ENCODE measurements around the gene ACAP1. TPM values are rescaled to one million over a fixed set of nuclear protein-coding genes. Genes with fewer than 3 reads are reported as not detected.
A peak's percentile ranks its signal among the peaks of the same experiment; 100 is the strongest.

Gene ACAP1
- total and polyA plus RNA-seq, 9 of the 15 experiments (the other 6 are each of a cell fraction or from before 2014, with no cell fraction given), result 0.15 to 8.5 (median 2.4) TPM

DNA sequence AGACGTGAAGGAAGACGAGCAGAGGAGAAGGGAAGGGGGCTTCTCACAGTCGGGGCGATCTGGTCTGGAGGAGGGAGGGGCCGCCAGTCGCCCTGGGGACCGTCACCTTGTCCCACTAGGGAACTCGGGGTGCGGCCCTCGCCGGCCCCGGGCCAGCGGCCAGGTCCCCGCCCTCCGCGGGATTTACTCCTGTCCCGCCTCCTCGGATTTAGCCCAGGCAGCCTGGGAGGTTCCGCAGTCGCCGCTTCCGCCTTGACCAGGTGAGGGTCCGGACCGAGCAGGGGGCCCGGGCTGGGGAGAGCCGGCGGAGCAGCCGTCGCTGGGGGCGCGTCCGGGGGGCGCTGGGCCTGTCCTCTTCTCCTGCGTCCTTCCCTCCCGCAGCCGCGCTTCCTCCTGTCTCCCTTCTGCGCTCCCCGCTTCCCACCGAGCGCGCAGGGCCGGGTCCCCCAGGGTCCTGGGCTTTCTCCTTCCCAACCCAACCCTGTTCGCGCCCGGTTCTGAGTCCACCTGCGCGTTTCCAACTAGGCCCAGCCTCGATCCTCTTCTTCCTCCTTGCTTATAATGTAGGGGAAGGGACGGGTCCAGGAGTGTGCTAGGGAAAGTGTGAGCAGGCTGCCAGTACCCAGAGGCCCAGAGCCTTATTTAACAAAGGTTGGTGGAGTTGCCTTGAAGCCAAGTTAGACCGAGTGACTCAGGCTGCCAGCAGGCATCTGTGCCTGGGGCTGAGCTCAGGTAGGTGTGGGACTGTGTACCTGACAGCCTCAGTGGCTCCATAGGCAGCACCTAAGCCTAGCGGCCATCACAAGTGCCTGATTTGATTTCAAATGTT is 44.7 kb downstream of the ACAP1 start, which contains the start of gene TNK1:
Gene TNK1, plus strand, starts transcription at position 235 of the 829 bp plus-strand sequence. CDS start 1,838 bp downstream, outside the sequence.
- peak; percentile 91 for ATAC-seq
- intact Hi-C loops (cut with micrococcal nuclease) (no loop called here), in situ Hi-C loops (cut with MboI) (no loop called here)
- TF ChIP-seq SPI1 (IDR thresholded peaks at IDR 0.05; ENCODE audit: borderline replicate concordance, low read depth, low read length) (0 out of 2 replicates have a peak, but pooled peaks have one; percentile 0), RBFOX2 (IDR thresholded peaks at IDR 0.05; ENCODE audit: low read depth, low read length) (peak; percentile 74), POLR2A (conservative IDR thresholded peaks at IDR 0.05) (peak; percentile 49; the same call in 1 of the 2 replicates), ESRRB (CRISPR knock-in tag; IDR thresholded peaks at IDR 0.05; ENCODE audit: borderline replicate concordance) (no peak), POLR2G (IDR thresholded peaks at IDR 0.05; ENCODE audit: low read depth, low read length) (peak; percentile 84), TBP (optimal IDR thresholded peaks at IDR 0.05; ENCODE audit: low read depth, low read length) (peak; percentile 54), RCOR1 (IDR thresholded peaks at IDR 0.05; ENCODE audit: borderline replicate concordance in 1 of 2, low read depth in 2 of 2, low read length in 2 of 2) (peak in 1 of 2 experiments; percentile 51; a peak in 1 of 4 replicates), NELFE (IDR thresholded peaks at IDR 0.05; ENCODE audit: insufficient read depth, insufficient read length) (no peak), PHF20 (IDR thresholded peaks at IDR 0.05; ENCODE audit: partially characterized antibody) (peak; percentile 46), ELF1 (tag; IDR thresholded peaks at IDR 0.05) (peak; percentile 42; the same call in 1 of the 2 replicates), CBX2 (IDR thresholded peaks at IDR 0.05; ENCODE audit: insufficient read depth, low read length, poor library complexity, severe bottlenecking) (no peak), GABPB1 (CRISPR knock-in tag; IDR thresholded peaks at IDR 0.05) (0 out of 2 replicates have a peak, but pooled peaks have one; percentile 20), L3MBTL2 (IDR thresholded peaks at IDR 0.05) (peak; percentile 41; the same call in 1 of the 2 replicates), SUPT5H (IDR thresholded peaks at IDR 0.05) (peak; percentile 36; the same call in 1 of the 2 replicates), TAF1 (IDR thresholded peaks at IDR 0.05; ENCODE audit: control insufficient read depth, extremely low read depth, insufficient read depth, low read length, severe bottlenecking) (peak; percentile 28), YBX1 (IDR thresholded peaks at IDR 0.05) (no peak)
- TF ChIP-seq, protein P1, sequence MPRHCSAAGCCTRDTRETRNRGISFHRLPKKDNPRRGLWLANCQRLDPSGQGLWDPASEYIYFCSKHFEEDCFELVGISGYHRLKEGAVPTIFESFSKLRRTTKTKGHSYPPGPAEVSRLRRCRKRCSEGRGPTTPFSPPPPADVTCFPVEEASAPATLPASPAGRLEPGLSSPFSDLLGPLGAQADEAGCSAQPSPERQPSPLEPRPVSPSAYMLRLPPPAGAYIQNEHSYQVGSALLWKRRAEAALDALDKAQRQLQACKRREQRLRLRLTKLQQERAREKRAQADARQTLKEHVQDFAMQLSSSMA (CRISPR knock-in tag; IDR thresholded peaks at IDR 0.05), result no peak
- TF ChIP-seq, protein P2, sequence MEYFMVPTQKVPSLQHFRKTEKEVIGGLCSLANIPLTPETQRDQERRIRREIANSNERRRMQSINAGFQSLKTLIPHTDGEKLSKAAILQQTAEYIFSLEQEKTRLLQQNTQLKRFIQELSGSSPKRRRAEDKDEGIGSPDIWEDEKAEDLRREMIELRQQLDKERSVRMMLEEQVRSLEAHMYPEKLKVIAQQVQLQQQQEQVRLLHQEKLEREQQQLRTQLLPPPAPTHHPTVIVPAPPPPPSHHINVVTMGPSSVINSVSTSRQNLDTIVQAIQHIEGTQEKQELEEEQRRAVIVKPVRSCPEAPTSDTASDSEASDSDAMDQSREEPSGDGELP (CRISPR knock-in tag; IDR thresholded peaks at IDR 0.05; ENCODE audit: borderline replicate concordance), result 0 out of 2 replicates have a peak, but pooled peaks have one; percentile 26
- TF ChIP-seq, protein P3, sequence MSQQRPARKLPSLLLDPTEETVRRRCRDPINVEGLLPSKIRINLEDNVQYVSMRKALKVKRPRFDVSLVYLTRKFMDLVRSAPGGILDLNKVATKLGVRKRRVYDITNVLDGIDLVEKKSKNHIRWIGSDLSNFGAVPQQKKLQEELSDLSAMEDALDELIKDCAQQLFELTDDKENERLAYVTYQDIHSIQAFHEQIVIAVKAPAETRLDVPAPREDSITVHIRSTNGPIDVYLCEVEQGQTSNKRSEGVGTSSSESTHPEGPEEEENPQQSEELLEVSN (IDR thresholded peaks at IDR 0.05; ENCODE audit: borderline replicate concordance in 1 of 2, extremely low read depth in 1 of 2, insufficient read depth in 1 of 2, insufficient read length in 1 of 2, low read depth in 1 of 2, low read length in 1 of 2, poor library complexity in 1 of 2, severe bottlenecking in 1 of 2), result no peak

More for the DNA sequence above, 44.7 kb downstream of the ACAP1 start, which contains the start of gene TNK1:
- Histone ChIP-seq H3K4me1 (replicated peaks in 1 of 2; ENCODE audit: control insufficient read depth in 2 of 2, insufficient read depth in 2 of 2, low read length in 2 of 2) (peaks cover 8 to 18% of the 10 kb centered on the region in 2 experiments; a peak in 4 of 5 replicates), H3K9ac (ENCODE audit: insufficient read depth in 1 of 2, low read depth in 2 of 2, low read length in 2 of 2) (peak within 1 kb of the TSS; percentile 60 to 90; a peak in 3 of 4 replicates), H3K36me3 (ENCODE audit: control insufficient read depth, insufficient read depth, low read length) (no peaks in the 10 kb centered on the region), H3K4me2 (ENCODE audit: insufficient read depth, low read length) (peak within 1 kb of the TSS; percentile 68), H3K27me3 (ENCODE audit: control insufficient read depth in 2 of 2, insufficient read depth in 2 of 2, low read length in 2 of 2) (no peaks in the 10 kb centered on the region), H3K4me3 (peak within 1 kb of the TSS; percentile 52), H3K9me3 (replicated peaks; ENCODE audit: control insufficient read depth, insufficient read depth, low read depth, low read length) (peaks cover 2% of the 10 kb centered on the region; the same call in 1 of the 2 replicates), H3K27ac (ENCODE audit: extremely low read depth, low read depth, low read length) (no peak within 1 kb of the TSS), H3K9me1 (ENCODE audit: control insufficient read depth, insufficient read depth, low read length) (no peaks in the 10 kb centered on the region), H4K20me1 (replicated peaks; ENCODE audit: control insufficient read depth, insufficient read depth, low read length) (no peaks in the 10 kb centered on the region), H2AFZ (ENCODE audit: low read depth, low read length) (peak within 1 kb of the TSS; percentile 93), H3K79me2 (ENCODE audit: control insufficient read depth, insufficient read depth, low read length) (no peaks in the 10 kb centered on the region; the same call in 2 of the 3 replicates)
- FAIRE-seq (no peak), DNase-seq (ENCODE audit: extremely low read depth in 1 of 4, low spot score in 3 of 4) (peak; percentile 62 to 82 (median 76))
- CTCF ChIA-PET (ENCODE audit: low intra/inter-chr PET ratio), result no interaction called here
- TSS peak; percentile 65 for BruUV-seq (replicated peaks)
- 9% methylated on average over 19 of the region's 52 CpGs for WGBS (ENCODE audit: insufficient coverage, low coverage, missing lambda C conversion rate)
- POLR2A ChIA-PET, result interaction anchor here (0.5 to 0.9 kb wide), 4 partner anchors 13 to 104 kb away, joined by 3 to 4 read pairs (median 4); no protein-coding TSS in a partner anchor

Data from K562 (cell line).